Keratinocyte (primary cell): ENCODE results near the gene LRIG2. TPM values are rescaled to one million over a fixed set of nuclear protein-coding genes. Genes with fewer than 3 reads are reported as not detected.

ENCODE experiments used
- DNase-seq: peaks from one replicate; pipeline ENCODE4 v3.0.0-alpha.2; 2011; ENCODE audit warnings: low read depth, missing footprints, low spot score
- FAIRE-seq: peaks from 2 replicates; lab custom pipeline; 2011; peaks lifted over from hg19 to GRCh38; lab: Jason Lieb, UNC
- H2AFZ ChIP-seq: 2 replicates; pipeline ENCODE4 v1.6.0; 2012; ENCODE audit warnings: low read length, control low read depth, inconsistent platforms; ENCODE audit not compliant: control insufficient read depth
- H3K27ac ChIP-seq: 2 replicates; pipeline ENCODE4 v1.5.1; 2011; ENCODE audit warnings: low read length; ENCODE audit not compliant: control insufficient read depth, insufficient read depth
- H3K27me3 ChIP-seq: 3 replicates; pipeline ENCODE4 v1.6.0; 2011; ENCODE audit warnings: low read length; ENCODE audit not compliant: control insufficient read depth, insufficient read depth; ENCODE audit errors: extremely low read depth
- H3K36me3 ChIP-seq, 2 experiments: 2 replicates in 1 of 2; 3 replicates in 1 of 2; pipeline ENCODE4 v1.5.1; 2011; ENCODE audit warnings: low read length in 2 of 2, mild to moderate bottlenecking in 1 of 2; ENCODE audit not compliant: control insufficient read depth in 2 of 2, insufficient read depth in 2 of 2; ENCODE audit errors: extremely low read depth in 1 of 2
- H3K4me1 ChIP-seq: 3 replicates; pipeline ENCODE4 v1.5.1; 2011; ENCODE audit warnings: low read length; ENCODE audit not compliant: control insufficient read depth, insufficient read depth; ENCODE audit errors: extremely low read depth
- H3K4me2 ChIP-seq: 3 replicates; pipeline ENCODE4 v1.6.0; 2011; ENCODE audit warnings: low read depth, low read length; ENCODE audit not compliant: control insufficient read depth, insufficient read depth; ENCODE audit errors: extremely low read depth
- H3K4me3 ChIP-seq, 3 experiments: fragments of 200-600 bp in 1 of 3; sonication (generic) in 1 of 3; 2 replicates in 2 of 3; 3 replicates in 1 of 3; pipeline ENCODE4 v1.5.1; 2011 to 2016; ENCODE audit warnings: low read length in 3 of 3, mild to moderate bottlenecking in 3 of 3, control low read depth in 2 of 3, inconsistent platforms in 1 of 3, low read depth in 1 of 3, mixed read lengths in 1 of 3, mixed run types in 1 of 3, moderate library complexity in 1 of 3; ENCODE audit not compliant: control insufficient read depth in 2 of 3, insufficient read depth in 2 of 3; ENCODE audit errors: extremely low read depth in 1 of 3
- H3K79me2 ChIP-seq: 2 replicates; pipeline ENCODE4 v1.6.0; 2012; ENCODE audit warnings: low read length; ENCODE audit not compliant: control insufficient read depth, insufficient read depth
- H3K9ac ChIP-seq: 3 replicates; pipeline ENCODE4 v1.6.0; 2011; ENCODE audit warnings: low read length; ENCODE audit not compliant: control insufficient read depth, insufficient read depth; ENCODE audit errors: extremely low read depth
- H3K9me1 ChIP-seq: 3 replicates; pipeline ENCODE4 v1.6.0; 2011; ENCODE audit warnings: low read length; ENCODE audit not compliant: control insufficient read depth, insufficient read depth; ENCODE audit errors: extremely low read depth
- H3K9me3 ChIP-seq: 2 replicates; pipeline ENCODE4 v1.5.1; 2012; ENCODE audit warnings: low read depth, low read length; ENCODE audit not compliant: control insufficient read depth
- H4K20me1 ChIP-seq: 3 replicates; pipeline ENCODE4 v1.6.0; 2011; ENCODE audit warnings: low read length; ENCODE audit not compliant: control insufficient read depth, insufficient read depth; ENCODE audit errors: extremely low read depth
- CTCF ChIP-seq, 3 experiments: IDR thresholded peaks in 1 of 3; conservative IDR thresholded peaks in 1 of 3; optimal IDR thresholded peaks in 1 of 3; 2 replicates in 2 of 3; 3 replicates in 1 of 3; pipeline versions ENCODE3 to v1.5.1; 2011; ENCODE audit warnings: low read length in 3 of 3, mild to moderate bottlenecking in 3 of 3, moderate library complexity in 2 of 3, control low read depth in 1 of 3, inconsistent platforms in 1 of 3; ENCODE audit not compliant: insufficient read depth in 2 of 3; ENCODE audit errors: extremely low read depth in 1 of 3
- EZH2 ChIP-seq: IDR thresholded peaks from one replicate; pipeline ENCODE4 v1.6.1; 2012; ENCODE audit warnings: inconsistent platforms, mild to moderate bottlenecking, low read length, moderate library complexity
- dilution Hi-C: fragments of 300-500 bp; cut with MboI; formaldehyde crosslinking; loops from one replicate; pipeline ENCODE4 v1.7.0; 2020; ENCODE audit warnings: low sequenced_read_pairs; ENCODE audit not compliant: extremely low pct_ligation_motif_present
- polyA plus RNA-seq, 5 experiments: library from polyadenylated mRNA; depleted of rRNA in 3 of 5; stranded (reverse) in 3 of 5; stranded (forward) in 1 of 5; unstranded in 1 of 5; fragments of >200 nt; gene quantifications; 1 replicate in 1 of 5; 2 replicates in 3 of 5; 3 replicates in 1 of 5; pipeline versions ENCODE4 v1.2.1 to v1.2.3, GENCODE V29; 2011 to 2012; ENCODE audit warnings: missing spikeins in 2 of 5, low read depth in 1 of 5, low replicate concordance in 1 of 5

Gene LRIG2
- polyA plus RNA-seq, 1 donor (not counting 4 experiments of a cell fraction or from before 2014, with no cell fraction given) = 12.5 TPM

GRCh38 chr1:113088972-113089371 lies 16.0 kb downstream of the LRIG2 start:
- peaks cover 48% of the 10 kb centered on the region for H3K79me2 ChIP-seq
- TF ChIP-seq CTCF (optimal IDR thresholded peaks at IDR 0.05 in 1 of 3, IDR thresholded peaks at IDR 0.05 in 1 of 3, conservative IDR thresholded peaks at IDR 0.05 in 1 of 3; ENCODE audit: extremely low read depth in 1 of 3, insufficient read depth in 2 of 3, low read length in 3 of 3) = no peak
- no peak for TF ChIP-seq EZH2
- no peak for DNase-seq
- no peaks in the 10 kb centered on the region for H3K9me3 ChIP-seq
- no peak overlapping the region for H3K27ac ChIP-seq
- no peak overlapping the region for H2AFZ ChIP-seq
- H3K36me3 ChIP-seq = peaks cover 0 to 3% of the 10 kb centered on the region in 2 experiments
- dilution Hi-C loops = no loop called here
- H4K20me1 ChIP-seq = no peaks in the 10 kb centered on the region
- FAIRE-seq = no peak
- no peaks in the 10 kb centered on the region for H3K27me3 ChIP-seq
- H3K4me3 ChIP-seq = no peak overlapping the region
- H3K4me1 ChIP-seq = no peaks in the 10 kb centered on the region
- no peak overlapping the region for H3K9ac ChIP-seq
- no peak overlapping the region for H3K4me2 ChIP-seq
- H3K9me1 ChIP-seq = no peaks in the 10 kb centered on the region

GRCh38 chr1:113090051-113090450 lies 17.1 kb downstream of the LRIG2 start:
- dilution Hi-C loops = no loop called here

More at GRCh38 chr1:113090051-113090450, 17.1 kb downstream of the LRIG2 start:
- Histone ChIP-seq H3K79me2 (peaks cover 45% of the 10 kb centered on the region), H2AFZ (no peak overlapping the region), H3K4me2 (no peak overlapping the region), H3K9ac (no peak overlapping the region), H3K4me3 (no peak overlapping the region), H3K36me3 (peaks cover 0 to 5% of the 10 kb centered on the region in 2 experiments), H3K9me1 (no peaks in the 10 kb centered on the region), H3K27me3 (no peaks in the 10 kb centered on the region), H4K20me1 (no peaks in the 10 kb centered on the region), H3K27ac (no peak overlapping the region), H3K9me3 (no peaks in the 10 kb centered on the region), H3K4me1 (no peaks in the 10 kb centered on the region)
- FAIRE-seq (no peak), DNase-seq (no peak)
- TF ChIP-seq EZH2 (no peak), CTCF (optimal IDR thresholded peaks at IDR 0.05 in 1 of 3, IDR thresholded peaks at IDR 0.05 in 1 of 3, conservative IDR thresholded peaks at IDR 0.05 in 1 of 3; ENCODE audit: extremely low read depth in 1 of 3, insufficient read depth in 2 of 3, low read length in 3 of 3) (no peak)
